Activated gamma-delta T cell treated with Interleukin-2 at 50 U/mL for 16 hours (primary cell): ENCODE data around the gene PDIA5.

Experiments
- DNase-seq: peaks from one replicate; pipeline ENCODE4 v3.0.0-alpha.2; 2020

Gene PDIA5

DNA sequence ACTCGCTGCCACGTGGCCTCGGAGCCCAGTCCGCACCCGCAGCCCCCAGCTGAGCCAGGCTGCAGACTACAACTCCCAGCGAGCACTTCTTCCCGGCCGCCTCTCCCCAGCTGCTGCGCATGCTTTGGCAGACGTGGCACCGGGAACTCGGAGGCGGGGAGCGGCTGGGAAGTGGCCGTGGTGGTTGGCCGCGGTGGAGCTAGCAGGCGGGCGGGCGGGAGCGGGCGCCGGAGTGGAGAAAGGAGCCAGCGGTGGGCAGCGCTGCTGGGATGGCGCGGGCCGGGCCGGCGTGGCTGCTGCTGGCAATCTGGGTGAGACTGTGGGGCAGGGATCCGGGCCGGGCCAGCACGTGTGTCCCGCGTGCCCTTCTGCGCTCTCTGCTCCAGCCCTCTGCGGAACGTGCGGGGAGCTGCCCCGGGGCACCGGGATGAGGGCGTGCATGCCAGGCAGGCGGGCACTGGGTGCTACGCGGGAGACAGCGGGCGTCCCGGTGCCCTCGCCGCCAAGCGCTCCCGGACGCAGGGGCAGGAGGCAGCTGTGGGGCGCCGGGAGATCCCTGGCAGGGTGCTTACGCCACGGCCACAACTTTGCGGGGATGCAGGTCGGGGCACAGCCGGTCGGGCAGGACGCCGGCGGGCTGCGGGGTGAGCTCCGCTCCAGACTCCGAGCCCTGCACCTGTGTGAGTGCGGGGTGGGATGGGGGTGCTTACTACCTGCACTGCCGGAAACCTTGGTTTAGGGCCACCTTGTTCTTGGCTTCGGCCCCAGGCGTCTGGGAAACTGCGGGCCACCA is at the start of gene PDIA5:
TSS of gene PDIA5 (plus strand) at position 130 of the 793 bp plus-strand sequence. CDS start at position 270, 140 bp downstream.
- peak; percentile 17 for DNase-seq

DNA sequence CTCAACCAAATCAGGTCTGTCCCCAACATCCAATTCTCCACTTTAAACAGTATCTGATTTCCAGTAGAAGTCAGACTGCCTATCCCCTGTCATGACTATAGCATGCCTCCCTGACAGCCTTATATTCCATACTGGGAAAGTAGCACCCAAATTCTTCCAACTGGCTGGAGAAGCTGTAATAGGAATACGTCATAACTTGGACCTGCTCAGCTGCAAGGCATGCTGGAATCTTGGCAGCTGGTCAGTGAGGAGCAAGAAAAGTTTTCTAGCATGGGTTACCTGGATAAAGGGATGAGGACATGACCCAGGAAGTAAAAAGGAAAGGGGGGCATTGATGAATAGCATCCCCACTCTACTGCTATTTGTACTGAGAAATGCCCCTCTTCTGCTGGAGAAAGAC is 48.1 kb upstream of the PDIA5 start:
- no peak for DNase-seq

DNA sequence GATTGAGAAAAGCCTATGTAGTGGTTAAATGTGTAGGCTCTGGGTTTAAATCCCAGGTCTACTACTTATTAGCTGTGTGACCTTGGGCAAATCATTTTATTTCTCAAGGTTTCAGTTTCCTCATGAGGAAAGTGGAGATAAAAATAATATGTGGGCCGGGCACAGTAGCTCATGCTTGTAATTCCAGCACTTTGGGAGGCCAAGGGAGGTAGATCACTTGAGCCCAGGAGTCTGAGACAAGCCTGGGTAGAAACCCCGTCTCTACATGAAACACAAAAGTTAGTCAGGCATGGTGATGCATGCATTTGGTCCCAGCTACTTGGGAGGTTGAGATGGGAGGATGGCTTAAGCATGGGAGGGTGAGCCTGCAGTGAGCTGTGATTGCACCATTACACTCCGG is 47.7 kb upstream of the PDIA5 start:
- no peak for DNase-seq

DNA sequence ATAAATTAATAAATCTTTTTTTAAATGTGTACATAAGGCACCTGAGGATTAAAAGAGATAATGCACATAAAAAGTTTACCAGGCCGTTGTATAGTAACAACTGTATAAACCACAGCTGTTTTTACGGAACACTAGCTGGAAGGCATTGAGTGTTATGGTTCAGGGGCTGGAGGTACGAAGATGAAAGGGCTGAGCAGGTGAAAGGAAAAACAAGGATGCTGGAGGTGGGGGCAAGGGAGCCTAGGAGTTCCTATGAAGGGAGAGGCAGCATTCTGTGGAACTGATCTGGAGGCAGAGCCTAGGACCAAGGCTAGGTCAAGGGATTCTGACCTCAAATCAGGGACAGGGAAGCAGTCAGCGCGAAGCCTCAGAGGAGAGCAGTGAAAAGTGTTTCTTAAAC is 47.2 kb upstream of the PDIA5 start:
- no peak for DNase-seq

DNA sequence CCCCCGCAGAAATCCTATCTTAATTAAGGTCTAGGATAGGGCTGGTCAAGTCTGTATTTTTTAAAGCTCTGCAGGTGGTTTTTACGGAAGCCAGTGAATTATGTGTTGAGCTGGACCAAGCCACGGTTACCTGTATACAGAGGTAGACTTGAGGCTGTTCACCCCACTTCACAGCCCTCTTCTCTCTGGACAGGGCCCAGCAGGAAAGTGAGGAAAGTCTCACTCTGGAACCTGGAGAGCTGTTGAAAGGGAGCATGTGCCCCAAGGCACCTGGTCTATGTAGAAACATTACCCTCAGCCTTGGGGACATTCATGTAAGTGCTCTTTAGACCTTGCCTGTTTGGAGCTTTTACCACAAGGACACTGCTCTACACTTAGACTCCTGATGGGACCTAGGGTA is 46.1 kb upstream of the PDIA5 start:
- no peak for DNase-seq

DNA sequence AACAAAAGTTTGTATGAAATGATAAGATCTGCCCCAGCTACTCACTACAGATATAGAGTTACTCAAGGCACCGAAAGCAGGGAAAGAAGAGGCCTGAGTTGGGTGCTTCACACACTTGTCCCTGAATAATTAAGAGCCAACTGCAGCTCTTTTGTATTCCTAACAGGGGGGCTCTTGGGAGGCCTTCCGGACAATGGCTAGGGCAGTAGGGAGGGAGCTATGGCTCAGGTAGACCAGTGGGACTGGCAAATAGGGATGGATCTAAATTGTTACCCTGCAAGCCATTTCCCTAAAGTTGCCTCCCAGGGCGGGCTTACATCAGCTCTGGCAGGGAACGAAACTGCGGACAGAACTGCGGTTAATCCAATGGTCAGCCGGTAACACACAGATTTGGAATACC is 45.4 kb upstream of the PDIA5 start:
- no peak for DNase-seq

DNA sequence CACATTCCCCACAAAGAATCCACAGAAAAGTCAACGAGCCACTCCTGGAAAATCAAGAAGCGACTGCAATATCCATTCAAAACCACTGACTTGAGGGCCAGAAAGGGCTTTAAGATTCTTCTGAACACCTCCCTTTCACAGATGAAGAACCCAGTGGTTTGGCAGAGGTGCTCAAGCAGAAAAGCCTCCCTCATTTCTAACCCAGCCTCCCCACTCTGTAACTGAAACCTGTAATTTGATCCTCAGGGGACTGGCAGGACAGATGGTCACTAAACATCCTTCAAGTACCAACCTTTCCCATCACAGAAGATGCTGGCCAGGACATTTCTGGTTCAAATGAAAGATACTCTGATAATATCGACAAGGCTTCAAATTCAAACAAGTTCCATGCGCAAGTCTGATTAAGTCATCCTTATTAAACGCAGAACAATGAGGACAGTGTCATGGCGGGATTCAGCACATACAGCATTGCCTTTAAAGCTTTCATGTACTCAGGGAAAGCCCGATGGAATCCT is 44.8 kb upstream of the PDIA5 start:
- no peak for DNase-seq

DNA sequence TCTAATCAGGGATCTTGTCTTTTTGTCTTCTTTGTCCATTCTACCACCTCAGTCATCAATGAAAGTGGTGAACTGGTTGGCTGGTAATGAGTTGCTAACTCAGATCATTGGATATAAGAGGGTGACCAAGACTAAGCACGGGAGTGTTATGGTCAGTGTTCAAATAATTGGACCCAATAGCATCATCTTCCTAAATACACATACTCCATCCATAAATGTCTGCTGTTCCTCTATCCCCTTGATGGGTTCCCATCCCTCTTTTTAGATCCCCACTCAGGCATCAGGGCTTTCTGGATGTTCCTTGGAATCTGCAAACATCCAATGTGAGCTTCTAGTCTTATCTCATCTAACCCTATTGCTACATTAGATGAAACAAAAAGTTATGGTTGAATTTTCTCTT is 42.8 kb upstream of the PDIA5 start:
- DNase-seq = no peak

DNA sequence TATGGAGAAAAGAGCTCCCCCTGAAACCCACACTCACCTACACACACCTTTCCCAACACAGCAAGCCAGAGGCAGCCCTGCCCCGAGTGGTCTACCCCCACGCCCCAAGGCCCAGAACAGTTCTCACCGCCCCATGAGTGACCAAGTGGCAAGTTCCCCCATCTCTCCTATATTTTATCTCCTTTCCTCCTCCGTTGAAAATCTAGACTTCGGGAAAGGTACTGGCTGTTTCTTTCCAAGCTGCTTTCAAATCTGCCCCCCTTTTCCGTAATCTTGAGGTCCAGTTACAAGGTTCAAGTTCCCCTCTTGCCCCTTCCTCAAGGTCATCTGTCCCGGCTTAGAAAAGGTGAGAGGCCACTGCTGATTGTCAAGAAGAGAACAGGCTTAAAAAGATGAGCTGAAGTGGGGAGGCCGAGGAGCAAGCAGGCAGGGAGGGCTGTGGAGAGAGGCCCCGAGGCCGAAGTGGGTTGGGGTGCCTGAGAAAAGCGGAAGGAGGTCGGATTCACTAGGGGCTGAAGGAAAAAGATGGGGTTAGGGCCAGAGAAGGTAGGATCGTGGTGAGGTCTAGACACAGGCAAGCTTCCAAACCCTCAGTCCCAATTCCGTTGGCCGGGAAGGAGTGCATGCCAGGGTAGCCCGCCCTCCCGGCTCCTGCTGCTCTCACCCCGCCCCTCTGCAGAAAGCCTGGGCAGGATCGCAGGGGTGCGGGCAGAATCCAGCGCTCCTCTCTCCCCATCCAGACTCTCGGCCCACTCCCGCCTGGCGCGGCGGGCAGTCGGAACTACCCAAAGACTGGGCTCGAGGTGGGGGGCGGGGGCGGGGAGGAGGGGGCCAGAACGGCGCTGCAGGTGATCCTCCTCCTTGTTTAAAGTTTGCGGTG is 40.9 kb upstream of the PDIA5 start:
- DNase-seq = no peak

DNA sequence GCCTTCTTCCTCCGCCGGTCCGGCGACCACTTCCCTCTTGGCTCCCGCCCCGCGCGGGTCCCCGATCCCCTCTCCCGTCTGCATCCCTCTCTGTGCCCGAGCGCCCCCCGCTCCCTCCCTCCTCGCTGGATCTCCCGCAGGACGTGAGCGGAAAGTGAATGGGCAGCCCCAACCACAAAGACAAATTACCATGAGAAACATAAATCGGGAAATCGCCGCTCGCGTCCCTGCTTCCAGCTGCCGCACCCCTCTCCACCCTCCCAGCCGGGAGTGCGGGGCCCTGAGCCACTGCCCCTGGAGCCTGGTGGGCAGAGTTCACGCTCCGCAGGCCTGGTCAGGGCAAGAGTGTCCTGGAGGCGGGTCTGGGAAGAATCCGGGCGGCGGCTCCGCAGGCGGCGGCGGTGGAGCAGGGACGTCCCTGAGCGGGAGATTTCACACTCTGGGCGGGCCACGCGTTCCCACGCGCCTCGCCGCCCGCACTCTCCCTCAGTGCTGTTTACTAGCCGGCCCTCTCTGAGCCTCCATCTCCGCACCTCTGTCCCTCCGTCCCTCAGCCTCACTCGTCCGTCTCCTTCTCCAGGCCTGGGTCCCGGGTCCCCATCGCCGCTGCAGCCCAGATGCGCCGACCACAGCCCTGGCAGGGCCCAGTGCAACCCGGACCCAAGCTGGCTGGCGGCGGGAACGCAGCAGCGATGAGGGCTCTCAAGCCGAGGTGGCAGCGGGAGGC is 40.1 kb upstream of the PDIA5 start:
- DNase-seq = no peak

DNA sequence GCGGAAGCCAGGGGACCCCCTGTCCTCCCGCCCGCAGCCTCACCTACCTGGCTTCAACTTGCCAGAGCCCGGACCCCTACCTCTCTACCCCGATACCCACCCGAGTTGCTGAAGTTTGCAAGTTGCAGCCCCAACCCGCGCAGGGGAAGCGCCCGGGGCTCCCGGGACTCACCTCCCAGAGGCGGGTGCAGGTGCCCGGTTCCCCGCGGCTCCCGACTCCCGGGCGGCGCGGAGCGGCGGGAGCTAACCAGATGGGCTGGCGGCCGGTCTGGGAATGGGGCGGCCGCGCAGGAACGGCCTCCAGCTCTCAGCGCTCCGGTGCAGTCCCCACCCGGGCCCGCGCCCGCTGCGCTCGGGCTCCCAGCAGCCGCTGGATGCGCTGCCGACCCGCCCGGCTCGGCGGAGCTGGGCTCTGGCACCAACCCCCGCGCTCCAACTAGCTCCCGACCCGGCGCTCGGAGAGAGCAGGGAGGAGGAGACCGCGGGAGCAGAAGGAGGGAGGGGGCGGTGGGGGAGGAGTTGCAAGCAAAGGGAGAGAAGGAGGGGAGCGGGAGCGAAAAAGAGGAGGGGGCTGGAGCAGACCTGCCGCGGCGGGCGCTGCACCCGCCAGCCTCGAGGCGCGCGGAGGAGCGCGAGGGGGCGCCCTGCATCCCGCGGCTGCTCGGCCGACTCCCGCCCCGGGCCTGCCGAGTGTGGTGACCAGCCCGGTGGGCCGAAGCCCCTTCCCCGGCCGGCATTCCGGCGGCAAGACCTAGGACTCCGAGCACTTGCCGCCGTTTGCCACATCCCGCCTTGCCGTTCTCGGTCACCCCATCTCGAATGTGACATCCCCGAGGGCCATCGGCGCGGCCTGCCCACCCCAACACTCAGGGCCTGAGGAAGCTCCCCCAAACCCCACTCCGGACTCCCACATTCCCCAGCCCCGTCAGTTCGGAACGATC is 39.3 kb upstream of the PDIA5 start, which contains the start of gene SEMA5B:
TSS of gene SEMA5B (minus strand) at position 472 of the 941 bp plus-strand sequence. CDS start 66,500 bp downstream, outside the sequence.
- DNase-seq = peak; percentile 7

DNA sequence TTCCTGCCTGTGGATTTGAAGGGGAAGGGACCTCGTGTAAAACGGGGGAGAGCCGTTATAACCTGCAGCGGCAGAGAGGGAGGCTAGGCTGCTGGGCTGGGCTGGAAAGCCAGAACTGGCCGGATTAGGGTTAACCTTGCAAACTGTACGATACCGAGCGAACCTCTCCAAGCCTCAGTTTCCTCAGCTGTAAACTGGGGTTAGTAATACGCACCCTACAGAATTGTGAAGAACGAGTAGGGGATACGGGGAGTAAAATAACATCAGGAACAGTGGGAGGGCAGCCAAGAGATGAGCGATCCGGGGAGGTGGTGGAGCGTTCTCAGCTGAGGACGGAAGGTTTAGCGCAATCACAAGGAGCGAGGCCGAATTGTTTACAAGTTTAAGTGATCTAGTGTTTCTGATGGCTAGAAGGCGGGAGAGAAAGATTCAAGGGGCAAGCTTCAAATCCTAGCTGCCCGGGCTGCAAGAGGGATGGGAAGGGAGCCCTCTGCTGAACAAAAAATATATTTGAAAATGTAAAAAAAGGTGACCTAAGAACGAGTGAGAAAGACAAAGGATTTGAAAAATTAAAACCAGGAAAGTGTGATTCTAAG is 38.5 kb upstream of the PDIA5 start:
- no peak for DNase-seq

DNA sequence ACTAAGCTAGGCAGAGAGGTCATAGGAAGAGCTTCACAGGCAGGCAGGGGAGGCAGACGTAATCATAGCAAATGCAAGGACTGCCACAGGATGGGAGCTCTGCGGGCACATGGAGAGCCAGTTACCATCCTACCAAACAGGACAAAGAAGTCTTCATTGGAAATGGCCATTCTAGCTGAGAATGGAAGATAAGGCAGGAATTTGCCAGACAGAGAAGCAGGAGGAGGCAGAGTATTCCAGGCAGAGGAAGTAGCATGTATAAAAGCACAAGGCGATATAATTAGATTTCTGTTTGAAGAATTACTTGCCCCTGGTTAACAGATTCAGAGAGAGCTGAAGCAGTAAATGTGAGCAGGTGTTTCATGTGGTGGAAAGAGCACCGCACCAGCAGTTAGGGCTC is 35.8 kb upstream of the PDIA5 start:
- DNase-seq = no peak

DNA sequence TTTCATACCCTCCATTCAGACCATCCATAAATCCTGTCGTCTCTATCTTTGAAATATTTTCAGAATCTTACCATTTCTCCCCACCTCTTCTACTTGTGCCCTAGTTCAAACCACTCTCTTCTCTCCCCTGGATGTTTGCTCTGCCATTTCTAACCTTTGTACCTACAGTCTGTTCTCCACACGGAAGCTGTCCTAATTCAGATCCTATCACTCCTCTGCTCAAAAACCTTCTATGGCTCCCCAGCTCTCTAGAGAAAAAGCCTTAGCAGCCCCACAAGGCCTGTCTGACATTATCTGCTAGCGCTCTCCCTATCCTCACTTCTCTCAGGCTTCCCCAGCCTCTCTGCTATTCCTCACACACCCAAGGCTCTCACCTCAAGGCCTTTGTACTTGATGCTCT is 34.8 kb upstream of the PDIA5 start:
- no peak for DNase-seq

DNA sequence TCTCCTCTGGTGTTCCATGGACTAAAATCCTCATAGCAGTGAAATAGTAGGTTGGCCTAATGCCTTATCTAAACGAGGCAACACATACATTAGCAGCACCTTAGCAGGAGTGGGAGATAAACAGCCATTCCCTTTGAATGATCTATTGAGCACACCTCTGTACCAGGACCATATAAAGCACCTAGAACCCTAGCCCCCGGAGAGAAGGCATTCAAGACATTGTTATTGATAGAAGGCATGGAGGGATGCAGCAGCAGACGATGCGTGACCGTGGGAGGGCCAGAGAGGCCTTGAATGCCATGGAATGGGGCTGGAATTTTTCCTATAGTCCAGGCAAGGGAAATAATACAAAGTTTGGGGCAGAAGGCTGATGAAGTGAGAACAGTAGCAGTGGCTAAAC is 32.7 kb upstream of the PDIA5 start:
- no peak for DNase-seq

DNA sequence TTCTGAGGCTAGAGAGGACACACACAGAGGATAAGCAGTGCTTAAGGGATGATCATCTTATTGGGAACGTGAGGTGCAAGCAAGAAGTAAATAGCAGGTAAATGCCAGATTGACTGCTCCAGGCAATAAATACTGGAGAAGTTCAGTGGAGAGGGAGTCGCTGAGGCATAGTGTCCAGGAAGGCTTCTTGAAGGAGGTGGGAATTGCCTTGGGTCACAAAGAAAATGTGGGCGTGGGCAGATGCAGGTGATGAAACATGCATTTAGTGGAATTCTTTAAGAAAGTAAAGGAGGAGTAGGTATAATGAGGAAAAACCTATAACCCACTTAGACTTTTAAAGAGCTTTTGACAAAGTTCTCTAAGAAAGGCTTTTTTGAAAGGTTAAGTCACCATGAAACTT is 31.8 kb upstream of the PDIA5 start:
- DNase-seq = no peak

DNA sequence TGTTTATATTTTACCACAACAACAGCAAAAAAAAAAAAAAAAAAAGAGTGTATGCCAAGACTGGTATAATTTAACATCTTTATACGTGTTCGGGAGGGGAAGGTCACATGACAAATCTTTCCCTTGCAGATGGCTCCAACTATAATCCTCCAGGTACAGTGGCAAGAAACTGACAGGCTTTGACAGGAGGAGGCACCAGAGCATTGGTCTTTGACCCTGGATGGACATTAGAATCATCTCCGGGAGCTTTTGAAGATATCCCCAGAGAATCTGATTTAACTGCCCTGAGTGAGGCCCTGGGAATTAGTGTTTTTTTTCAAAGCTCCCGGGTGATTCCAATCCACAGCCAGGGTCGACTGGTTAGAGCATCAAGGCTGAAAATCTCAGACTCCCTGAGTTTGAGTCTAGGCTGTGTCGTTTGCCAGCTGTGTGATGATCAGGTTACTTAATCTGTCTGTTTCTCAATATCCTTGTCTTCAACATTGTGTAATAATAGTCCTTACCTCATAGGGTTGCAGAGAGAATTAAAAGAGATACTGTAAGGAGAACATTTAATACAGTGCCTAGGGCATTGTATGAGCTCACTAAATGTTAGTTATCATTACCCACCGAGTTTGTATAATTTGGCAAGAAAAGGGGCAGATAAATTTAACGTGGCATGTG is 30.3 kb upstream of the PDIA5 start:
- no peak for DNase-seq

DNA sequence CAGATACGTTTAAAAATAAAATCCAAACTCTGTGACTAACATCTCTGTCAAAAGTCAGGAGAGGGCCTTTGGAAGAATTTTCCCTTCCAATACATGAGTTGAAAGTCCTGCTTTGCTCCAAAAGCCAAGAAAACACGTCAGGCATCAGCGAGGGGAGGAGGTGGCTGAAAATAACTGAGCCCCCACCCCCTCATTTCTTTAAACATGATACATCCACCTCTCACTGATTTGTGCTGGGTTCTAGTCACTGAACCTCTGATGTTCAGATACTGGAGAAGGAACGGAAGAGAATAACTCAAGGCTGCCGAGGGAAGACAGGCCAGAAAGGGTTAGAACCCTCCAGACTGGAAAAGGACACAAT is 29.8 kb upstream of the PDIA5 start:
- DNase-seq = no peak

DNA sequence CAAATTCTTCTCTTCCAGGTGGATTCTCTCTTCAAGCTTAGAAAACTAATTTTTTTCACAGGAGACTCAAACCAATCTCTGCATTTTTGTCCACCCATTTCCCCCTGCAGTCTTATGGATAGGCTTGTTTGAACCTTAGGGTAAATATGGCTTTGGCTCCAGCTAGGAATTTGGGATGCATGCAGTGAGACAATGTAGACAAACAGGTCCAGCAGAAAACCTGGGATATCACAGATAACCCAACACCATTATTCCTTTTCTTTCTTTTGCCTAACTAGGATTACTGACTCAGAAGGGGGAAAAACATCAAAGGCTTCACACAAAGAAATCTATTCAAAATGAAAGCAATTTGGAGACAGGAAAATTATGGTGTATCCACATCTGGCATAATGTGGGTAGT is 28.1 kb upstream of the PDIA5 start:
- DNase-seq = no peak

DNA sequence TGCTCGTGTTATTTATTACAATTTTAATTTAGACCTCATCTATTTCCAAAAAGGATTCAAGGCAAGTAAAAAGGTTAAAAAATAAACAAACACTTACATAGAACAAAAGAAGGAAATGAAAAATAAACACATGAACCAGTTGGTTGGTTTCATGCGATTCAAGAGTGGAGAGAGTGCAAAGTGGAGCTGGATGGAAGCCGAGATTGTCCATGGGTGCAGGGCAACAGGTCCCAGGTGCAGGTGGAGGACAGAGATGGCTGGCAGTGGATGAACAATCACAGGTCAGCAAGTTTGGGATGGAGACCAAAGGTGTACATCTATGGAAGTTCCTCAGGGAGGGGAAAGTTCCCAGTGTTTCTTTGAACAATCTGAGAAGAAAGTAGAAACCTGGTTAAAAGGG is 27.6 kb upstream of the PDIA5 start:
- no peak for DNase-seq

DNA sequence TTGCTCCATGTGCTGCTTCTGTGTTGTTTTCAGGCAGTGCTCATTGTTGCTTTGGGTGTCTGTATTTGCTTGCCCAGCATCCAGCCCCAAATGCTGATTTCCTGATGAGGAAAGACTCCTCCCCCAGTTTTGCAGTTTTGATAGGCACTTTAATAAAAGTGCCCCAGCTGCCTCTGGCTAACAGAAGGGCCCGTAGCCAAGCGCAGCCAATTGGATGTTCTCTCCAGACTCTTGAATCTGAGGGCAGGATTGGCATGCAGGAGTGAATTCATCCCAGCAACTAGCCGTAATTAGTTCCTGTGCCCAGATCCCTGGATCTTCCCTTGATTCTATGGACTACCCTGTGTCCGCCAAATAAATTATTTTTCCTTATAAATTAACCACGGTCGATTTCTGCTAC is 24.4 kb upstream of the PDIA5 start:
- DNase-seq = no peak
